Islet precursor cell (in vitro differentiated cells): ENCODE measurements around the gene AQP2.

ENCODE experiments used
- DNase-seq: peaks from one replicate; pipeline ENCODE4 v3.0.0-alpha.2; 2018

Gene AQP2, protein sequence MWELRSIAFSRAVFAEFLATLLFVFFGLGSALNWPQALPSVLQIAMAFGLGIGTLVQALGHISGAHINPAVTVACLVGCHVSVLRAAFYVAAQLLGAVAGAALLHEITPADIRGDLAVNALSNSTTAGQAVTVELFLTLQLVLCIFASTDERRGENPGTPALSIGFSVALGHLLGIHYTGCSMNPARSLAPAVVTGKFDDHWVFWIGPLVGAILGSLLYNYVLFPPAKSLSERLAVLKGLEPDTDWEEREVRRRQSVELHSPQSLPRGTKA

GRCh38 chr12:49950273-49951251 is at the start of gene AQP2:
Gene AQP2 (plus strand): TSS chr12:49950737. CDS start chr12:49950831, 94 bp downstream.
- no peak for DNase-seq

GRCh38 chr12:49901026-49901425 is 49.5 kb upstream of the AQP2 start:
- DNase-seq, result no peak

DNA sequence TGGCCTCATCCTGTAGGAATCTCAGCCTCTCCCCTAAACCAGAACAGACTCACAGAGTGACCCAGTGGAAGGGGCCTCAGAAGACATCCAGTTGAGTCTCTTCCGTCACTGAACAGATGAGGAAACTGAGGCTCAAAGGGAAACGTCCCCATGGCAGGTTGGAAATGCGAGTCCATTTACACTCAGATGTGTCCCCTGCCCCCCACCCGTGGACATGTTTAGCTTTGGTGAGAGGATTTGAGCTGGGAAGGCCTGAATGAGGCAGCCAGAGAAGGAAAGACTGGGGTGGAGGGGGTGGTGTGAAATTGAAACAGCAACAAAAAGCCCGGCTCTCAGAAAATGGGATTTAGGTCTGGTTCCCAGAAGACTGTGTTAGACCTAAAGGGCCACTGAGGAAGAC is 48.6 kb upstream of the AQP2 start:
- no peak for DNase-seq

DNA sequence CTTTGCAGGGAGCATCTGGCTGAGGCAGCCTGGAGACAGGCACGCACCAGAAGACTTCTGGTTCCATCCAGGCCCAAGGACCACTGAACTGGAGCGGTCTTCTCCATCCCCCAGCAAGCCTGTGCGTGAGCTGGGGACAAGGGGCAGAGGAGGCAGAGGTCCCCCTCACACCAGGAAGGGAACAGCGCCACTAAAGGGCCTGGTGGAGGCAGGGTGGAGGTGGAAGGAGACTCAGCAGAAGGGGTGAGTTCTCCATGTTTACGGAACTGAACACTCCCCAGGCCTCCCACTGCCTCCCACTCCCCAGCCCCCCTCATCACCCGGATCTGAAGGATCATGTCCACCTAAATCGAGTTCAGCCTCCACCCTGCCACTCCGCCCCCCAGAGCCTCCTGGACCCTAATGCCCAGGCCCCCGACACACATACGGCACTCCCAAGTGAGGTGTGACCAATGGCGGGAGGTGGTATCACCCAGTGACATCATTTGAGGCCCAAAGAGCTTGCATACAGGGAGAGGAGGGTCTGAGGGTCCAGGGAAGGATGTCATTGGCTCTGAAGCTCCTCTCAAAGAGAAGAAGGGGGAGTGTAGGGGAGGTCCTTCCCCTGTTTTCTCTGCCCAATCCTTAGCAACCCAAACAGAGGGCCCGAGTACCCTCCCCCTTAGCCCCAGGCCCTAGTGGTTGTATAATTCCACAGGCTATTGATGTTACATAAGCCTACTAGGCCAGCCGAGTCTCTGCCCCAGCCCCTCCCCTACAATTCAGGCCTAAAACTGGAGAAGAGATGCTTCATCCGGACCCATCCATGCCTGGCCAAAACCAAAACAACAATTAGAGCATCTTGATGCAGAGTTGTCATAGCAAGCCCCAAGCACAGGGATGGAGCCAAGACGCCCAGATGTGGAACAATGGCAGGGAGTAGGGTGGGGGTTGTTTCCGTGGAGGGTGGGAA is 47.9 kb upstream of the AQP2 start:
- DNase-seq, result no peak

- DNase-seq, result no peak
Measured at GRCh38 chr12:49903351-49903699, 47.2 kb upstream of the AQP2 start.

GRCh38 chr12:49903700-49904423 is 46.7 kb upstream of the AQP2 start, which contains the start of gene FAIM2:
Gene FAIM2 (minus strand): TSS chr12:49903900. CDS start chr12:49903792, 108 bp downstream.
- no peak for DNase-seq

GRCh38 chr12:49904601-49905000 is 45.9 kb upstream of the AQP2 start:
- no peak for DNase-seq

DNA sequence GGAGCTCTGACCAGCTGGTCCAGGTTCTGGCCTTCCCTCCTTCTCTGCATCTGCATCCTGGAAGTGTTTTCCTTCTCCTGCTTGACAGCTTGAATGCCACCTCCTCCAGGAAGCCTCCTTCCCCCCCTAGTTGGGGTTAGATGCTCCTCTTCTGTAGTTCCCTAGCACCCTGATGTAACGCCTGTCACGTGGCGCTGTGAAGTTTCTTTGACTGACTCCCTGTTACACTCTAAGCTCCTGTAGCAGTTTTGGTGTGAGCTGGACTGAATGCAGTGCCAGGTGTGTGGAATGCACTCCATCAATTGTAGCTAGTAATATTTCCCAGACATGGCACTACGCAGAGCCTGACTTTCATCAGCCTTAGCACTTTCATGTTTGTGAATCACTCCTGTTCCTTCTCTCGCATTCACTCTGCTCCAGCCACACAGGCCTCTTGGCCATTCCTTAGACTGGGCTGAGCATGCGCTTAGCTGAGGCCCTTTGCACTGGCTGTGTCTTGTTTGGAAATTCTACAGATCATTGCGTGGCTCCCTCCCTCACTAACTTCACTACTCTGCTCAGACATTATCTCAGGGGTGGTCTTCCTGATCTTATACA is 44.7 kb upstream of the AQP2 start:
- no peak for DNase-seq

GRCh38 chr12:49907352-49907751 is 43.2 kb upstream of the AQP2 start:
- DNase-seq, result no peak

- DNase-seq, result no peak
Measured at GRCh38 chr12:49909356-49909755, 41.2 kb upstream of the AQP2 start.

DNA sequence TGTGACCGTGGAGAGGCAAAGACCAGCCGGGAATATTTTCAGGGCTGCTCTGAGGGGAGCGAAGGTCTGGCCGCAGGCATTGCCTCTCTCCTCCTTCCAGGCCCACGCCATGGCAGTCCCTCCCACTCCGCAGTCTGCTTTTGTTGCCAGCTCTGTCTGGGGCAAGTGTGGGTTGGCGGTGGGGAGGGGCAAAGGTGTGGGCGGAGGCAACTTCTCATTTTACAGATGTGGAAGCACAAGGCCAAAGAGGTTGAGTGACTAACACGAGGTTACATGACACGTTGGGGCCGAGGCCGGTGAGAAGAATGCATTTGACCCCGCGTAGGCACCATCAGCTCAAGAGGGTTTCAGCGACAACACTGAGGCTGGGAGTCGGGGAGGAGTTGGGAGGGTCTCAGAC is 40.7 kb upstream of the AQP2 start:
- peak; percentile 94 for DNase-seq

DNA sequence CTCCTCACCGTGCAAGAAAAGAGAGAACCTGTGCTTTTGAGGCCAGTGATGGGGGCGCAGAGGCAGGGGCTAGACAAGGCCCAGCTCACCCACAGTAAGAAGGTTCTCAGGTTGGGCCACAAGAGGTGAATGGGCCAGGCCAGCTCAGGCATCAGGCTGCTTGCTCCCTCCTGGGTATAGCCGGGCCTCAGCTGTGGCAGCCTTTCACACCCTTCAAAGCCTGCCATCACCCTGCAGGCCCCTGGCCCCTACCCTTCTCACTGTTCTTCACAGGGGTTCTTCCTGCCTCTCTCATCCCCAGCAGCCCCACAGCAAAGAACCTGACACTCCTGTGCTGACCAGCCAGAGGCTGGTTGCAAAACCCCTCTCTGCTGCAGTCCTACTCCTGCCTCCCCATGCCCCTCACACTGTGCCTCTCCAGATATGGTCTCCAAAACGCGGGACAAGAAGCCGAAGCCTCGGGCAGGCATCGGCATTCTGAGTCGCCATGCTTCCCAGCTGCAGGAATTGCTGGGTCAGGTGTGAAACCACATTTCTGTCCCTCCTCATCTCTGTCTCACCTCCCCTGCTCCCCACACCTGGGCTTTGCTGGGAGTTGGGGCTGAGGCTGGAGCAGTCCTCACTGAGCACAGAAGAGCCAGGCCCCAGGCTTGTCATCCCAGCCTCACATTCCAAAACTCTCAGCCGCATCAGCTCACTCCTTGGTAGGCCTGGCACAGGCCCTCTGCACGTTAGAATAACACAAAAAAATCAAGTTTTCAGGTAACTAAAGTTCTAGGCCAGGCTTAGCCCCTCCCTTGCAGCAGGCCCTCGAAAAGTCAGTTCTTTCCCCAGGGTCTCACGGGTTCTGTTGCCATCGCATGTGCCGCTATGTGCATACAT is 40.0 kb upstream of the AQP2 start:
- no peak for DNase-seq

DNA sequence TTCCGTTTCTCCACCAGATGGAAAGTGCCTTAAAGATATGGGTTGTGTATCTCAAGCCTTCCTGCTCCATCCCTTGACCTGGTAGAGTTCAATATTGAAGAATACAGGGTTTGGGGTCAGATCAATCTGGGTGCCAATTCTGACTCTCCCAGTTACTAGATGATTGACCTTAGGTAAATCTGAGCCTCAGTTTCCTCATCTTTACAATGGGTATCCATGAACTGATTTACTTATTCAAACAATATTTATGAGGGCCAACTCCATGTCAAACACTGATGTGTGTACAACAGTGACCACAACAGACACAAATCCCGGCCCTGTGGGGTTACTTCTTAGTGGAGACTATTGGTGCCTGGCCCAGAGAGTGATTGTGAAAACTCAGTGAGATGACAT is 39.3 kb upstream of the AQP2 start:
- DNase-seq, result no peak

DNA sequence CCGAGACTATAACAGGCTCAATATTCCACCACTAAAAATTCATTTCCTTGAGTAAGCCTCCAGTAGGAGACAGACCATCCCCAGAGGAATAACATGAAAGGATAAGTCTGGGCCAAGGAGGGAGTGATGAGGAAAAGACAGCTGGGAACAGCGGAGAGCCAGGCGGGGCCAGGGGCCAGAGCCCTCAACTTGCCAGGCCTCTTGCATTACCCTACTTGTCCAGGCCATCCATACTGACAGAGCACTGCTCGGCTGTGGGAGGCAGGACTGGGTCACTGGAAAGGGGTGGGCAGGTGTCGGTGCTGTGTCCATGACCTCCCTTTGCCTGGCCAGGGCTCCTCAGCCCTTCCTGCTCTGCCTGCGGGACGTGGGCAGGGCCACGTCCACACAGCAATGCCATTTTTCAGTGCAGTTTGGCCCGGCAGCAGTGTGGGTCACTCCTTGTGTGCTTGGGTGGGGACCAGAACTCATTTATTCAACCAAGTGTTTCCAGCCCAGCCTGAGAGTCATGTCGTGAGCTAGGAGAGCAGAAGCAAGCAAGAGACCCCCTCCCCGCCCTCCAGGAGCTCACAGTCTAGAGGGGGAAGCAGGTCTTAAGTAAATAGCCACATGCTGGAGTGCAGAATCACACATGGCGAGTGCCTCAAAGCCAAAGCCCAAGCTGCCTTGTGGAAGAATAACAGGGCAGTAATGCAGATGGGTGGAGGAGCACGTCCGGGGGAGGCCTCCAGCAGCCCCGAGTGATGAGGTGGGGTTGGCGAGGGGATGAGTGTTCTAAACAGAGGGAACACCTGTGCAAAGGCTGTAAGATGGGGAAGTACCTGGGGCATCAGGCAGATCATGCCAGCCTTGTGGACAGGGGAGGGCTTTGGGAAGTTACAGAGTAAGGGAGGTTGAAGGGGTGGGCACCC is 37.9 kb upstream of the AQP2 start:
- peak; percentile 54 for DNase-seq

DNA sequence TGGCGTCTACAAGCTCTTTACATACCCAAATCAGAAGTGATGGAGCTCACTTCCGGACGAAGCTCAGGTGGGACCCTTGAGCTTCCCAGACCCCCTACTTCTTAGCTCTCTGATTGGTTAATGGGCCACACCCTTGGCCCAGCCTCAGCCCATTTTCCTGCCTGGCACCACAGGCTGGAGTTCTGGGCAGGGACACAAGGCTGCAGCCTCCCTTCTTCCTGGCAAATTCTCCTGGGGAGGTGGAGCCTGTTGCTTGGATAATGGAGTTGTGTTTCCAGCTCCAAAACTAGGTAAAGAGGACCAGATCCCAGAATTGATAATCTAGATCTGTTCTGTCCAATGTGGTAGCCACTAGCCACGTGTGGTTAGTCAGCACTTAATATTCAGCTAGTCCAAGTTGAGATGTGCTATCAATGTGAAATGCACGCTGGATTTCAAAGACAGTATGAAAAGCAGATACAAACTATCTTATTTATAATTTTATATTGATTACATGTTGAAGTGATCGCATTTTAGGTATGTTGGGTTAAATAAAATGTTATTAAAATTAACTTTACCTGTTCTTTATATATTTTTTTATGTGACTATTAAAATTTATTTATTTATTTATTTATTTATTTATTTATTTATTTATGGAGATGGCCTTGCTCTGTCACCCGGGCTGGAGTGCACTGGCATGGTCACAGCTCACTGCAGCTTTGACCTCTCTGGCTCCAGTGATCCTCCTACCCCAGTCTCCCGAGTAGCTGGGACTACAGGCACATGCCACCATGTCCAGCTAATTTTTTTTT is 34.2 kb upstream of the AQP2 start:
- DNase-seq, result peak; percentile 41

DNA sequence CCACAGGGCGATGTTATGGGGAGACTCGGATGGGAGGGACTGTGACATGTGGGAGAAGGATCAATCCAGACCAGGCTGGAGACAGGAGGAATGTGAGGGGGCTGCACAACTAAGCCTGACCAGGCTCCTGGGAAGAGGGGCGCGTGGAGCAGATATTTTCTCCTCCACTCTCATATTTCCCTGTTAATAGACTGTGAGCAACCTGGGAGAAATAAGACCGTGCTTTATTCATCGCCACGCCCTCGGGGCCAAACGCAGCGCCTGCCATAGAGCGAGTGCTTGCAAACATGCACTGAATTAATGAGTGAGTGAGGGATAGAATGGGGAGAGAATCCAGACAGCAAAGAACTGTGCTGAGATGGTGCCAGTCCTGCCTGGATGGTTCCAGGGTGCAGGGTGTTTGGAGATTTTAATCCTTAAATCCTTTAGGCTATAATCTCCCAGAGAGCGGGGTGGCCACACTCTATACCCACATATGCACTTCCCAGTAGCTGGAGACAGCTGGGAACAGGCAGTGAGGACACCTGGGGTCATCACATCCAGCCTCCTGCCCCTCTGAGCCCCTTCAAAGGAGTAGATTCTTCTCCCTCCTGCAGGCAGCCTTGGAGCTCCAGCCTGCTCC is 33.3 kb upstream of the AQP2 start:
- peak; percentile 47 for DNase-seq

- DNase-seq, result no peak
Measured at GRCh38 chr12:49917788-49918173, 32.8 kb upstream of the AQP2 start.

DNA sequence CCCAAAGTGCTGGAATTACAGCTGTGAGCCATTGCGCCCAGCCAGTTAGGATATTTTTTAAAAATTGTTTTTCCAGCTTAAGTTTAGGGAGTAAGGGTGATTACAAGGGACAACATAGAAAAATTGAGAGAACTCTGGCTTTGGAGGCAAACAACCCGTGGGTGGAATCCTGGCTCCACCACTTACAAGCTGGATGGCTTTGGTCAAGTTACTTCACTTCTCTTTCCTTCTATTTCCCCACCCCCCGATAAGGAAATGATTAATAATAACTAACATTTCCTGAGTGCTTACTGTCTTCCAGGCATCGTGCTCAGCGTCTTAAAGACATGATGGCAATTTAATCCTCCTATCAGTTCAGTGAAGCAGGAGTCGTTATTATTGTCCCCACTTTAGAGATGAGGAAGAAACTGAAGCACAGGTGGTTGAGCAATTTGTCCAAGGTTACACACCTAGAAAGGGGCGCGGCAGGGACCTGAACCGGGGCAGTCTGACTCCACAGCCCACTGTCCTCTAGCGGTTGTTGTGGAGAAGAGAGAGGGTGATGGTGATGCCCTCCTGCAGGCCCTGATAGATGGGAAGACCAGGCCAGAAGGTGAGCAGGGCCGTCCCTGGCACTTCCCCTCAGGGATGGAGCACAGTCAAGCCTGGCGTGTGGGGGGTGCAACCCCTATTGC is 30.2 kb upstream of the AQP2 start:
- DNase-seq, result peak; percentile 47
